C1 segment of cervical spinal cord (tissue), 14 donors: ENCODE data around the gene RRN3.
A peak's percentile ranks its signal among the peaks of the same experiment; 100 is the strongest.
"Not testable (repeated sequence)": the region's sequence is repeated elsewhere in the genome, so short reads cannot be mapped to it uniquely, and the experiment has no call there.

Experiments used
- DNase-seq, 14 donors: peaks; one replicate each; lab custom pipeline; 2025; lab: John Stamatoyannopoulos, UW

The RRN3 gene

GRCh38 chr16:15093955-15094827 lies at the start of gene RRN3:
Gene RRN3 (minus strand): TSS chr16:15094272. CDS start chr16:15094233, 39 bp downstream.
- peak; percentile 46 to 93 (median 86) for DNase-seq

- peak in 1 of 14 donors; percentile 13 for DNase-seq
These were observed 49.6 kb upstream of the RRN3 start for GRCh38 chr16:15143601-15144091.

GRCh38 chr16:15142891-15143600 lies 49.0 kb upstream of the RRN3 start:
- DNase-seq: not testable (repeated sequence)

DNA sequence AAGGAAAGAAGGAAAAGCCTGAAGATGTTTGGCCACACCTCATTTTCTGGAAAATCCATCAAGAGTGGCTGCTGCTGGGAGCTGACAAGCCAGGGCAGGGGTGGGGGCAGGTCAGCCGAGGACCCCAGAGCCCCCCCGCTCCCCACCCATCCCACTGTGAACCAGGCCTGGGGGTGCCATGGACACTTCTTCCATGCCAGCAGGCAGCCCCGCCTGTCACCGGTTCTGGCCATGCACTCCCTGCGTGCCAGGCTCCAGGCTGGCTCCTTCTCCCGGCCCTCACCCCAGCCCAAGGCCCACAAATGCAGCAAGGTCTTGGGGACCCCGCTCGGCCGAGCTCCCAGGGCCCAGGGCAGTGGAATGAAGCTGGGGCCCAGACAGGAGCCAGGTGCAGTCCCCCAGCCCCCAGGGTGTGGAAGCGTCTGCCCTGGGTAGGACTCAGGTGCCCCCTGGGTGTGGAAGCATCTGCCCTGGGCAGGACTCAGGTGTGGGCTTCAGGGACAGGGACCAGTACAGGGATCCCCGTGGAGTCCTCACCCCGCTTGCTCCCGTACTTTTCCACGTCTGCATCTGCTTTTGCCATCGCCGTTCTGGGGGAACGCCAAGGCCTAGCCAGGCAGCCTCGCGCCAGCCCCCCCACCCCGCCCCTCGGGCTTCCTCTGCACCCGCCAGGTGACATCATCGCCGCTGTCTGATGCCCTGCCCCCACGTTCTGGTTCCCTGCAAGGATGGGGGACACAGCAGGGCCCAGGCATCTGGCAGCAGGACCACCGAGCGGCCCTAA lies 48.2 kb upstream of the RRN3 start:
- peak in 1 of 14 donors; percentile 36 for DNase-seq

GRCh38 chr16:15141586-15141985 lies 47.5 kb upstream of the RRN3 start:
- DNase-seq: no peak

- peak in 6 of 14 donors; percentile 25 to 66 (median 34) for DNase-seq
These were observed 46.6 kb upstream of the RRN3 start for GRCh38 chr16:15140444-15141365.

DNA sequence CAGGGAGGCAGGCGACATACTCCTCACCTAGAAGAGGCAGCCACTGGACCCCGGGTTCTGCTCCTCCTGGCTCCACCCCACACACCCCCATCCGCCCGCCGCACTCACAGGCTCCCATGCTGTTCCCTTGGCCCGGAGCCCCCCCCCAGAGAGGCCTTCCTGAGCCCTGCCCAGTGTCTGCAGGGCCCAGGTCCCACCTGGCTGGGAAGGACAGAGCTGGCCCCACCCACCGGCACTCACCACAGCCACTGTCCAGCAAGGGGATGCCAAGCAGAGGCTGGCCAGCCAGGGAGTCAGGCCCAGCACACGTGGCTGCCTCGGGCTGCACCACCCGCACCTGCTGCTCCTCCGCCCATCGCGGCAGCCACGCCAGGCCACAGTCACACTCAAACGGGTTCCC lies 43.4 kb upstream of the RRN3 start:
- DNase-seq: peak in 1 of 14 donors; percentile 20

GRCh38 chr16:15135483-15136360 lies 41.6 kb upstream of the RRN3 start:
- not testable (repeated sequence) for DNase-seq

- not testable (repeated sequence) for DNase-seq
These were observed 40.8 kb upstream of the RRN3 start for GRCh38 chr16:15134752-15135482.

- not testable (repeated sequence) for DNase-seq
These were observed 39.5 kb upstream of the RRN3 start for GRCh38 chr16:15133554-15133953.

GRCh38 chr16:15132719-15133428 lies 38.8 kb upstream of the RRN3 start:
- DNase-seq: not testable (repeated sequence)

DNA sequence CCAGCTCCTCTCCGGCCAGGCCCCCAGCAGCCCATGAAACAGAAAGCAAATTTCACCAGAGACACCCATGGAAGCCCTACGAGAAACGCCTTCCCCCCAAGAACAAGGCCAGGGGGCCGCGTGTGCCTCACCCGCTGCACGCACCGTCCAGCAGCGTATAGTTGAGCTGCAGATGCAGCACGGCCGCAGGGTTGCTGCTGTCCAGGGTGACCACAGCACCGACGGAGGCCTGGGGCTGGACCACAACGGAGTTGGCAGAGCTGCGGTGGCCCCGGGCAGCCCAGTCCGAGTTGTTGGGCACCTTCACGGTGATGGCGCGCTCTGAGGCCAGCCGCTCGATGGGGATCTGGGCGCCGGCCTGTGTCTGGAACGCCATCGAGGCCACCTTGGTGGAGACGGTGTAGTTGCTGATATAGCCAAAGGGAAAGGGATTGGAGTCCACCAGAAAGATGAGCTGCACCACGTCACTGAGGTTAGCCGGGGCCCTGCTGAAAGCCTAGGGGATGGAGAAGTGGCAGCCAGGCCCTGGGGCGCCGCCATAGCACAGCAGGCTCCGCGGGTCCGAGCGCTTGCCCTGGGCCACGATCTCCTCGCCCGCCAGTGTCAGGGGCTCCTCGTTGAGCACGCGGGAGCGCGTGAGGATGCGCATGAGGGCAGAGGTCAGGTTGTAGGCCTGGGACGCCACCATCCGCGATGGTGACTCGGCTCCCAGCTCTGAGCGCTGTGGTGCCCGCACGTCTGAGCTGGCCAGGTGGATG lies 37.0 kb upstream of the RRN3 start:
- not testable (repeated sequence) for DNase-seq

GRCh38 chr16:15130256-15130932 lies 36.3 kb upstream of the RRN3 start:
- not testable (repeated sequence) for DNase-seq

- not testable (repeated sequence) for DNase-seq
These were observed 33.8 kb upstream of the RRN3 start for GRCh38 chr16:15127641-15128425.

DNA sequence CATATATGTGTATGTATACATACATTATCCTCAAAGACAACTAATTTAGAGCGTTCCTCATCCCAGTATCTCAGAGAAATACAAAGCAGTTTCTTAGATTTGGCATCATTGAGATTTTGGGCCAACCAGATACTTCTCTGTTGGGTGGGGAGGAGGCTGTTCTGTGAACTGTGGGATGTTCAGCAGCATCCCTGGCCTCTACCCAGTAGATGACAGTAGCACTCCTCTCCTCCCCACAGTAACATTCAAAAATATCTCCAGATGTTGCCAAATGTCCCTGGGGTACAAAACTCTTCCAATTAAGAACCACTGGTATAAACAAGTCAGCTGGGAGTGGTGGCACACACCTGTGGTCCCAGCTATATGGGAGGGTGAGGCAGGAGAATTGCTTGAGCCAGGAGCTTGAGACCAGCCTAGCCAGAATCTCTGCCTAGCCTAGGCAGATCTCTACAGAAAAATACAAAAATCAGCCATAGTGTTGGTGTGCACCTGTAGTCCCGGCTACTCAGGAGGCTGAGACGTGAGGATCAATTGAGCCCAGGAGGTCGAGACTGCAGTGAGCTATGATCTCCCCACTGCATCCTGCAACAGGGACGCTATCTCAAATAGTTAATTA lies 6.4 kb upstream of the RRN3 start:
- not testable (repeated sequence) for DNase-seq
